ENCODE measurements around the gene MFSD2A. TPM values are rescaled to one million over a fixed set of nuclear protein-coding genes. Genes with fewer than 3 reads are reported as not detected.

The MFSD2A gene
- total and polyA plus RNA-seq, 9 of the 15 experiments (the other 6 are each of a cell fraction or from before 2014, with no cell fraction given): 0.06 to 0.40 (median 0.15) TPM; not detected in 4

- no peak overlapping the region for H3K4me2 ChIP-seq (ENCODE audit: insufficient read depth, low read length)
- no peak overlapping the region for H3K4me3 ChIP-seq
- H3K27ac ChIP-seq (ENCODE audit: extremely low read depth, low read depth, low read length): no peak overlapping the region
- TF ChIP-seq HNRNPK (IDR thresholded peaks at IDR 0.05; ENCODE audit: low read depth, low read length, poor library complexity, severe bottlenecking) (no peak), ZNF512 (tag; IDR thresholded peaks at IDR 0.05) (no peak), CTCF (IDR thresholded peaks at IDR 0.05 in 2 of 3, conservative IDR thresholded peaks at IDR 0.05 in 1 of 3; ENCODE audit: insufficient read depth in 2 of 3, low read depth in 1 of 3, low read length in 3 of 3) (no peak), WHSC1 (IDR thresholded peaks at IDR 0.05; ENCODE audit: low read length) (no peak)
- H3K27me3 ChIP-seq (ENCODE audit: control insufficient read depth in 2 of 2, insufficient read depth in 2 of 2, low read length in 2 of 2): peaks cover 0 to 6% of the 10 kb centered on the region in 2 experiments; a peak in 3 of 5 replicates
- no peaks in the 10 kb centered on the region for H3K36me3 ChIP-seq (ENCODE audit: control insufficient read depth, insufficient read depth, low read length)
- ChIA-PET POLR2A (interaction anchor here (0.9 kb wide), 1 partner anchor 30 kb away, joined by 4 read pairs; no protein-coding TSS in a partner anchor), CTCF (ENCODE audit: low intra/inter-chr PET ratio) (no interaction called here)
- no peaks in the 10 kb centered on the region for H3K79me2 ChIP-seq (ENCODE audit: control insufficient read depth, insufficient read depth, low read length)
- FAIRE-seq (no peak), DNase-seq (ENCODE audit: extremely low read depth in 1 of 4, low spot score in 3 of 4) (no peak), ATAC-seq (no peak)
- WGBS (ENCODE audit: insufficient coverage, low coverage, missing lambda C conversion rate): 18% methylated on average over 10 of the region's 10 CpGs
- in situ Hi-C loops (cut with MboI) (no loop called here), intact Hi-C loops (cut with micrococcal nuclease) (no loop called here)
- H4K20me1 ChIP-seq (replicated peaks; ENCODE audit: control insufficient read depth, insufficient read depth, low read length): no peaks in the 10 kb centered on the region
- H3K9me1 ChIP-seq (ENCODE audit: control insufficient read depth, insufficient read depth, low read length): no peaks in the 10 kb centered on the region
- no peaks in the 10 kb centered on the region for H3K4me1 ChIP-seq (replicated peaks in 1 of 2; ENCODE audit: control insufficient read depth in 2 of 2, insufficient read depth in 2 of 2, low read length in 2 of 2)
- no peaks in the 10 kb centered on the region; the same call in 1 of the 2 replicates for H3K9me3 ChIP-seq (replicated peaks; ENCODE audit: control insufficient read depth, insufficient read depth, low read depth, low read length)
- H3K9ac ChIP-seq (ENCODE audit: insufficient read depth in 1 of 2, low read depth in 2 of 2, low read length in 2 of 2): no peak overlapping the region
- no TSS peak for BruUV-seq (replicated peaks)
- H2AFZ ChIP-seq (ENCODE audit: low read depth, low read length): no peak overlapping the region
These were observed 48.5 kb downstream of the MFSD2A start for GRCh38 chr1:40003156-40004093.

Measured in K562 (cell line).